Mesenchymal stem cell (in vitro differentiated cells and primary cell): ENCODE results near the gene DYNC1H1.

Experiments
- DNase-seq: peaks from one replicate; pipeline ENCODE4 v3.0.0-alpha.2; 2013
- H2AFZ ChIP-seq: one replicate; pipeline ENCODE4 v1.6.1; 2013; ENCODE audit warnings: low read depth, mild to moderate bottlenecking, control low read depth, inconsistent platforms, low read length, moderate library complexity
- H2AK5ac ChIP-seq: 2 replicates; pipeline ENCODE4 v1.6.1; 2013; ENCODE audit warnings: low read length, moderate library complexity, mild to moderate bottlenecking, inconsistent platforms; ENCODE audit not compliant: severe bottlenecking
- H2BK120ac ChIP-seq: one replicate; pipeline ENCODE4 v1.6.1; 2013; ENCODE audit warnings: low read depth, mild to moderate bottlenecking, inconsistent platforms, low read length, moderate library complexity
- H2BK12ac ChIP-seq, 2 experiments: one replicate each; pipeline ENCODE4 v1.6.1; 2013; ENCODE audit warnings: inconsistent platforms in 2 of 2, low read length in 2 of 2, mild to moderate bottlenecking in 2 of 2, moderate library complexity in 2 of 2, control low read depth in 1 of 2
- H2BK15ac ChIP-seq: one replicate; pipeline ENCODE4 v1.6.1; 2013; ENCODE audit warnings: mild to moderate bottlenecking, low read depth, inconsistent platforms; ENCODE audit not compliant: poor library complexity, severe bottlenecking
- H2BK5ac ChIP-seq: 2 replicates; pipeline ENCODE4 v1.6.1; 2013; ENCODE audit warnings: low read depth, mild to moderate bottlenecking, low read length, control low read depth, inconsistent platforms; ENCODE audit not compliant: poor library complexity, severe bottlenecking
- H3K14ac ChIP-seq, 2 experiments: one replicate each; pipeline ENCODE4 v1.6.1; 2013; ENCODE audit warnings: inconsistent platforms in 2 of 2, low read length in 2 of 2, control low read depth in 1 of 2, mild to moderate bottlenecking in 1 of 2, moderate library complexity in 1 of 2
- H3K18ac ChIP-seq, 2 experiments: one replicate each; pipeline ENCODE4 v1.6.1; 2013; ENCODE audit warnings: inconsistent platforms in 2 of 2, low read length in 2 of 2, control low read depth in 1 of 2, low read depth in 1 of 2, mild to moderate bottlenecking in 1 of 2
- H3K23ac ChIP-seq, 2 experiments: one replicate each; pipeline ENCODE4 v1.6.1; 2013; ENCODE audit warnings: inconsistent platforms in 2 of 2, low read length in 2 of 2, mild to moderate bottlenecking in 2 of 2, moderate library complexity in 2 of 2, control low read depth in 1 of 2
- H3K27ac ChIP-seq: 2 replicates; pipeline ENCODE4 v1.5.1; 2013; ENCODE audit warnings: mild to moderate bottlenecking, moderate library complexity, low read length, control low read depth, inconsistent platforms; ENCODE audit not compliant: poor library complexity, severe bottlenecking
- H3K27me3 ChIP-seq, 2 experiments: 2 replicates each; pipeline versions ENCODE4 v1.6.1 to v1.7.0; 2013; ENCODE audit warnings: low read length in 2 of 2, mild to moderate bottlenecking in 2 of 2, moderate library complexity in 2 of 2, control low read depth in 1 of 2, inconsistent platforms in 1 of 2; ENCODE audit not compliant: control insufficient read depth in 1 of 2, insufficient read depth in 1 of 2
- H3K36me3 ChIP-seq, 2 experiments: 2 replicates each; pipeline versions ENCODE4 v1.6.1 to v1.7.0; 2013; ENCODE audit warnings: low read length in 2 of 2, control low read depth in 1 of 2, inconsistent platforms in 1 of 2, low read depth in 1 of 2, mild to moderate bottlenecking in 1 of 2; ENCODE audit not compliant: insufficient read depth in 2 of 2, control insufficient read depth in 1 of 2
- H3K4ac ChIP-seq, 2 experiments: one replicate each; pipeline ENCODE4 v1.6.1; 2013; ENCODE audit warnings: inconsistent platforms in 2 of 2, low read length in 2 of 2, mild to moderate bottlenecking in 2 of 2, moderate library complexity in 2 of 2, control low read depth in 1 of 2, low read depth in 1 of 2
- H3K4me1 ChIP-seq: 2 replicates; pipeline ENCODE4 v1.6.1; 2013; ENCODE audit warnings: low read depth, low read length, control low read depth; ENCODE audit not compliant: control insufficient read depth, insufficient read depth
- H3K4me2 ChIP-seq: 2 replicates; pipeline ENCODE4 v1.6.1; 2013; ENCODE audit warnings: low read length, mild to moderate bottlenecking, inconsistent platforms; ENCODE audit not compliant: poor library complexity, severe bottlenecking
- H3K4me3 ChIP-seq, 2 experiments: 2 replicates each; pipeline versions ENCODE4 v1.5.1 to v1.7.0; 2013; ENCODE audit warnings: low read length in 2 of 2, mild to moderate bottlenecking in 2 of 2, control low read depth in 1 of 2, low read depth in 1 of 2; ENCODE audit not compliant: insufficient read depth in 1 of 2
- H3K79me1 ChIP-seq: replicated peaks from 2 replicates; pipeline ENCODE4 v1.6.1; 2013; ENCODE audit warnings: mild to moderate bottlenecking, control low read depth, low read length, inconsistent platforms; ENCODE audit not compliant: poor library complexity, severe bottlenecking
- H3K9ac ChIP-seq: 2 replicates; pipeline ENCODE4 v1.7.0; 2013; ENCODE audit warnings: mild to moderate bottlenecking, low read length, moderate library complexity
- H3K9me3 ChIP-seq: 2 replicates; pipeline ENCODE4 v1.7.0; 2013; ENCODE audit warnings: mild to moderate bottlenecking, low read length; ENCODE audit not compliant: control insufficient read depth
- H4K8ac ChIP-seq: one replicate; pipeline ENCODE4 v1.6.1; 2013; ENCODE audit warnings: inconsistent platforms, mild to moderate bottlenecking, low read length, moderate library complexity
- H4K91ac ChIP-seq: one replicate; pipeline ENCODE4 v1.6.1; 2013; ENCODE audit warnings: mild to moderate bottlenecking, low read length, inconsistent platforms
- WGBS: methylation state at CpG from one replicate; pipeline ENCODE4 v1.1.7; 2013; ENCODE audit warnings: mixed read lengths; 5-methylcytosine and 5-hydroxymethylcytosine counted together

The DYNC1H1 gene

GRCh38 chr14:101973356-101973755 is 9.0 kb downstream of the DYNC1H1 start:
- H2AK5ac ChIP-seq = peak overlapping the region; percentile 84
- H3K79me1 ChIP-seq = no peaks in the 10 kb centered on the region
- peak overlapping the region; percentile 83 for H3K27ac ChIP-seq
- 86% methylated on average over 5 of the region's 7 CpGs for WGBS
- H3K18ac ChIP-seq = no peak overlapping the region
- H3K9ac ChIP-seq = peak overlapping the region; percentile 94
- H3K36me3 ChIP-seq = peaks cover 18 to 47% of the 10 kb centered on the region in 2 experiments
- no peak overlapping the region for H2AFZ ChIP-seq
- no peak overlapping the region for H4K91ac ChIP-seq
- no peak overlapping the region for H3K4me2 ChIP-seq
- H4K8ac ChIP-seq = no peak overlapping the region
- H3K23ac ChIP-seq = no peak overlapping the region
- H3K4ac ChIP-seq = no peak overlapping the region
- no peak overlapping the region for H2BK12ac ChIP-seq
- H2BK15ac ChIP-seq = no peak overlapping the region
- no peaks in the 10 kb centered on the region for H3K27me3 ChIP-seq
- no peak overlapping the region for H2BK5ac ChIP-seq
- H3K9me3 ChIP-seq = no peaks in the 10 kb centered on the region
- DNase-seq = no peak
- peak overlapping the region in 1 of 2 experiments; percentile 70 for H3K4me3 ChIP-seq
- H3K14ac ChIP-seq = no peak overlapping the region
- H3K4me1 ChIP-seq = peaks cover 32% of the 10 kb centered on the region
- H2BK120ac ChIP-seq = no peak overlapping the region

GRCh38 chr14:101975231-101975630 is 10.9 kb downstream of the DYNC1H1 start:
- no peak overlapping the region for H4K8ac ChIP-seq
- no peak overlapping the region for H3K14ac ChIP-seq
- H3K18ac ChIP-seq = no peak overlapping the region
- H3K4ac ChIP-seq = no peak overlapping the region
- no peak overlapping the region for H2BK15ac ChIP-seq
- H3K27ac ChIP-seq = no peak overlapping the region
- H3K4me2 ChIP-seq = no peak overlapping the region
- H3K23ac ChIP-seq = no peak overlapping the region
- H3K36me3 ChIP-seq = peaks cover 11 to 55% of the 10 kb centered on the region in 2 experiments
- H4K91ac ChIP-seq = no peak overlapping the region
- WGBS = 96% methylated on average over 6 of the region's 7 CpGs
- H2BK12ac ChIP-seq = no peak overlapping the region
- H2BK5ac ChIP-seq = no peak overlapping the region
- no peak overlapping the region for H2BK120ac ChIP-seq
- H3K4me3 ChIP-seq = no peak overlapping the region
- H3K9ac ChIP-seq = peak overlapping the region; percentile 30
- H3K4me1 ChIP-seq = peaks cover 26% of the 10 kb centered on the region
- H3K9me3 ChIP-seq = no peaks in the 10 kb centered on the region
- H2AK5ac ChIP-seq = no peak overlapping the region
- H3K79me1 ChIP-seq = no peaks in the 10 kb centered on the region
- DNase-seq = no peak
- H2AFZ ChIP-seq = no peak overlapping the region
- no peaks in the 10 kb centered on the region for H3K27me3 ChIP-seq

- no peak overlapping the region for H3K4ac ChIP-seq
Observed at GRCh38 chr14:101977311-101978071, 13.1 kb downstream of the DYNC1H1 start.

GRCh38 chr14:101979666-101980065 is 15.3 kb downstream of the DYNC1H1 start:
- Histone ChIP-seq H3K4me1 (peaks cover 13% of the 10 kb centered on the region), H3K27ac (peak overlapping the region; percentile 92), H4K91ac (no peak overlapping the region), H3K27me3 (no peaks in the 10 kb centered on the region), H2BK5ac (no peak overlapping the region), H2BK12ac (no peak overlapping the region), H2BK120ac (no peak overlapping the region), H3K18ac (no peak overlapping the region), H3K4ac (no peak overlapping the region), H2AFZ (no peak overlapping the region), H4K8ac (no peak overlapping the region), H3K23ac (no peak overlapping the region), H2AK5ac (peak overlapping the region; percentile 92), H3K79me1 (peaks cover 1% of the 10 kb centered on the region), H3K4me2 (no peak overlapping the region), H3K36me3 (peaks cover 25 to 85% of the 10 kb centered on the region in 2 experiments), H2BK15ac (no peak overlapping the region), H3K9ac (peak overlapping the region; percentile 77), H3K14ac (no peak overlapping the region), H3K4me3 (peak overlapping the region in 1 of 2 experiments; percentile 21), H3K9me3 (no peaks in the 10 kb centered on the region)
- DNase-seq = no peak
- WGBS = 96% methylated on average over 6 of the region's 6 CpGs

More at GRCh38 chr14:101977311-101978071, 13.1 kb downstream of the DYNC1H1 start:
- Histone ChIP-seq H2BK5ac (no peak overlapping the region), H2AK5ac (no peak overlapping the region), H3K14ac (no peak overlapping the region), H3K27me3 (no peaks in the 10 kb centered on the region), H3K4me3 (no peak overlapping the region), H4K91ac (no peak overlapping the region), H3K27ac (no peak overlapping the region), H3K79me1 (no peaks in the 10 kb centered on the region), H3K9ac (no peak overlapping the region), H2AFZ (no peak overlapping the region), H2BK120ac (no peak overlapping the region), H3K18ac (no peak overlapping the region), H3K36me3 (peaks cover 18 to 68% of the 10 kb centered on the region in 2 experiments), H3K4me1 (peaks cover 21% of the 10 kb centered on the region), H4K8ac (no peak overlapping the region), H3K4me2 (no peak overlapping the region), H3K23ac (no peak overlapping the region), H3K9me3 (no peaks in the 10 kb centered on the region), H2BK15ac (no peak overlapping the region), H2BK12ac (no peak overlapping the region)
- no peak for DNase-seq
- 75% methylated on average over 2 of the region's 6 CpGs for WGBS
